H1 (cell line): ENCODE data around the gene PLA2G4A. TPM values are rescaled to one million over a fixed set of nuclear protein-coding genes. Genes with fewer than 3 reads are reported as not detected.

Source experiments
- CTCF ChIA-PET: fragments of 300-600 bp; sonication (Branson Sonifier 250); formaldehyde crosslinking; loops from one replicate; lab custom pipeline; 2021; ENCODE audit not compliant: partially characterized antibody; lab: Charles Lee
- POLR2A ChIA-PET: fragments of 300-600 bp; sonication (Branson Sonifier 250); formaldehyde crosslinking; loops from one replicate; lab custom pipeline; 2021; ENCODE audit warnings: inconsistent platforms; ENCODE audit not compliant: partially characterized antibody; lab: Charles Lee
- DNase-seq, 2 experiments: peaks; one replicate each; pipeline versions ENCODE4 v3.0.0 to v3.0.0-alpha.2; 2010 to 2022; ENCODE audit warnings: low spot score in 2 of 2, low read depth in 1 of 2, mixed read lengths in 1 of 2
- FAIRE-seq: peaks from 2 replicates; lab custom pipeline; 2011; peaks lifted over from hg19 to GRCh38; lab: Jason Lieb, UNC
- H2AFZ ChIP-seq: 2 replicates; pipeline ENCODE4 v1.8.1; 2012; ENCODE audit warnings: low read length, inconsistent platforms
- H2AK5ac ChIP-seq: 2 replicates; pipeline ENCODE4 v1.6.1; 2013; ENCODE audit warnings: low read depth, low read length
- H2BK120ac ChIP-seq: replicated peaks from 2 replicates; pipeline ENCODE3; 2013; ENCODE audit warnings: low read depth, low read length, inconsistent platforms
- H2BK12ac ChIP-seq: 2 replicates; pipeline ENCODE4 v1.6.1; 2013; ENCODE audit warnings: low read depth, low read length
- H2BK15ac ChIP-seq: 2 replicates; pipeline ENCODE4 v1.6.1; 2013; ENCODE audit warnings: low read length
- H2BK20ac ChIP-seq: 2 replicates; pipeline ENCODE4 v1.6.1; 2013; ENCODE audit warnings: low read length
- H2BK5ac ChIP-seq: 2 replicates; pipeline ENCODE4 v1.6.1; 2013; ENCODE audit warnings: low read depth, low read length
- H3K14ac ChIP-seq: 2 replicates; pipeline ENCODE4 v1.6.1; 2013; ENCODE audit warnings: inconsistent platforms; ENCODE audit not compliant: insufficient read length
- H3K18ac ChIP-seq: 2 replicates; pipeline ENCODE4 v1.6.1; 2013; ENCODE audit warnings: low read length; ENCODE audit errors: extremely low read depth
- H3K23ac ChIP-seq: 2 replicates; pipeline ENCODE4 v1.6.1; 2013; ENCODE audit warnings: inconsistent platforms; ENCODE audit not compliant: insufficient read length
- H3K23me2 ChIP-seq: 2 replicates; pipeline ENCODE4 v1.6.1; 2013; ENCODE audit warnings: low read depth, low read length
- H3K27ac ChIP-seq: 2 replicates; pipeline ENCODE4 v1.6.1; 2011; ENCODE audit warnings: low read depth, low read length, inconsistent platforms
- H3K27me3 ChIP-seq, 4 experiments: replicated peaks in 1 of 4; 1 replicate in 1 of 4; 2 replicates in 3 of 4; pipeline versions ENCODE4 v1.6.1 to v1.8.1; 2011 to 2013; ENCODE audit warnings: low read length in 3 of 4, mild to moderate bottlenecking in 3 of 4, inconsistent platforms in 2 of 4, mixed read lengths in 2 of 4, moderate library complexity in 1 of 4; ENCODE audit not compliant: control insufficient read depth in 3 of 4, insufficient read depth in 3 of 4; ENCODE audit errors: extremely low read depth in 1 of 4
- H3K36me3 ChIP-seq, 4 experiments: 2 replicates each; pipeline versions ENCODE4 v1.6.1 to v1.8.1; 2011 to 2013; ENCODE audit warnings: mild to moderate bottlenecking in 4 of 4, low read length in 3 of 4, moderate library complexity in 2 of 4, control low read depth in 1 of 4, inconsistent platforms in 1 of 4; ENCODE audit not compliant: insufficient read depth in 4 of 4, control insufficient read depth in 2 of 4
- H3K4ac ChIP-seq: replicated peaks from 2 replicates; pipeline ENCODE3; 2013; ENCODE audit warnings: low read length, low read depth, mixed read lengths, inconsistent platforms; ENCODE audit not compliant: insufficient read length
- H3K4me1 ChIP-seq, 4 experiments: replicated peaks in 1 of 4; 1 replicate in 1 of 4; 2 replicates in 3 of 4; pipeline versions ENCODE4 v1.6.1 to v1.8.1; 2011 to 2013; ENCODE audit warnings: low read length in 3 of 4, inconsistent platforms in 2 of 4, mixed read lengths in 1 of 4; ENCODE audit not compliant: insufficient read depth in 4 of 4, control insufficient read depth in 3 of 4
- H3K4me2 ChIP-seq, 2 experiments: 2 replicates each; pipeline versions ENCODE4 v1.6.1 to v1.8.1; 2011 to 2013; ENCODE audit warnings: low read depth in 2 of 2, low read length in 2 of 2, control low read depth in 1 of 2, inconsistent platforms in 1 of 2, mild to moderate bottlenecking in 1 of 2; ENCODE audit not compliant: insufficient read depth in 1 of 2
- H3K4me3 ChIP-seq, 4 experiments: fragments of 200-600, 300-600 bp in 1 of 4; sonication (generic), shearing (Covaris generic), sonication (Bioruptor Twin) in 1 of 4; 2 replicates each; pipeline versions ENCODE4 v1.5.1 to v1.8.1; 2011 to 2016; ENCODE audit warnings: low read length in 4 of 4, low read depth in 3 of 4, control low read depth in 2 of 4, inconsistent platforms in 2 of 4, mild to moderate bottlenecking in 2 of 4, mixed read lengths in 1 of 4, moderate library complexity in 1 of 4; ENCODE audit not compliant: insufficient read depth in 2 of 4; ENCODE audit errors: extremely low read depth in 1 of 4
- H3K56ac ChIP-seq: replicated peaks from 2 replicates; pipeline ENCODE3; 2013; ENCODE audit warnings: low read depth, mild to moderate bottlenecking, mixed read lengths, low read length, inconsistent platforms; ENCODE audit not compliant: insufficient read length
- H3K79me1 ChIP-seq: 2 replicates; pipeline ENCODE4 v1.6.1; 2013; ENCODE audit warnings: low read depth, low read length, control low read depth
- H3K79me2 ChIP-seq, 2 experiments: 2 replicates each; pipeline versions ENCODE4 v1.6.1 to v1.8.1; 2012 to 2013; ENCODE audit warnings: low read length in 2 of 2, mild to moderate bottlenecking in 2 of 2, inconsistent platforms in 1 of 2; ENCODE audit not compliant: insufficient read depth in 2 of 2, control insufficient read depth in 1 of 2
- H3K9ac ChIP-seq, 4 experiments: replicated peaks in 1 of 4; 1 replicate in 1 of 4; 2 replicates in 3 of 4; pipeline versions ENCODE4 v1.6.1 to v1.8.1; 2011 to 2013; ENCODE audit warnings: low read depth in 3 of 4, low read length in 3 of 4, control low read depth in 2 of 4, mild to moderate bottlenecking in 2 of 4, moderate library complexity in 2 of 4, inconsistent platforms in 1 of 4; ENCODE audit errors: extremely low read depth in 1 of 4
- H3K9me3 ChIP-seq, 2 experiments: 2 replicates each; pipeline versions ENCODE4 v1.6.1 to v1.8.1; 2012 to 2013; ENCODE audit warnings: mild to moderate bottlenecking in 2 of 2, moderate library complexity in 2 of 2, control low read depth in 1 of 2, inconsistent platforms in 1 of 2, low read depth in 1 of 2, low read length in 1 of 2, mixed read lengths in 1 of 2; ENCODE audit not compliant: insufficient read depth in 2 of 2
- H4K20me1 ChIP-seq, 2 experiments: replicated peaks in 1 of 2; 2 replicates each; pipeline versions ENCODE3 to v1.8.1; 2011 to 2013; ENCODE audit warnings: inconsistent platforms in 2 of 2, low read length in 2 of 2, mild to moderate bottlenecking in 1 of 2; ENCODE audit not compliant: insufficient read depth in 2 of 2, control insufficient read depth in 1 of 2
- H4K5ac ChIP-seq: 2 replicates; pipeline ENCODE4 v1.6.1; 2013; ENCODE audit warnings: low read length, low read depth, mixed read lengths, inconsistent platforms; ENCODE audit not compliant: insufficient read length
- H4K8ac ChIP-seq: 2 replicates; pipeline ENCODE4 v1.8.0; 2013; ENCODE audit warnings: mild to moderate bottlenecking, moderate library complexity, low read length, inconsistent platforms; ENCODE audit not compliant: insufficient read depth; ENCODE audit errors: extremely low read depth
- H4K91ac ChIP-seq: replicated peaks from 2 replicates; pipeline ENCODE3; 2013; ENCODE audit warnings: low read length, mixed read lengths, inconsistent platforms; ENCODE audit not compliant: insufficient read length
- ATF3 ChIP-seq: IDR thresholded peaks from 2 replicates; pipeline ENCODE4 v1.6.1; 2011; ENCODE audit warnings: low read depth, mild to moderate bottlenecking, low read length; ENCODE audit not compliant: insufficient read depth
- BRCA1 ChIP-seq: IDR thresholded peaks from 2 replicates; pipeline ENCODE4 v1.6.1; 2012; ENCODE audit warnings: low read depth, low read length, improper control_type of control experiment
- CREB1 ChIP-seq: IDR thresholded peaks from 2 replicates; pipeline ENCODE4 v1.6.1; 2012; ENCODE audit warnings: inconsistent platforms
- FOSL1 ChIP-seq: IDR thresholded peaks from 2 replicates; pipeline ENCODE4 v1.6.1; 2011; ENCODE audit warnings: mild to moderate bottlenecking, low read depth, low read length, moderate library complexity; ENCODE audit not compliant: insufficient read depth
- HDAC2 ChIP-seq, 2 experiments: fragments of 300-600 bp in 1 of 2; sonication (generic) in 1 of 2; IDR thresholded peaks; 2 replicates each; pipeline ENCODE4 v1.6.1; 2011 to 2012; ENCODE audit warnings: low read depth in 2 of 2, low read length in 2 of 2, mild to moderate bottlenecking in 2 of 2, moderate library complexity in 2 of 2, borderline replicate concordance in 1 of 2, inconsistent platforms in 1 of 2
- POLR2A ChIP-seq, 2 experiments: IDR thresholded peaks; 1 replicate in 1 of 2; 2 replicates in 1 of 2; pipeline ENCODE4 v1.6.1; 2011; ENCODE audit warnings: low read depth in 2 of 2, low read length in 2 of 2, mild to moderate bottlenecking in 2 of 2; ENCODE audit errors: control extremely low read depth in 1 of 2
- RBBP5 ChIP-seq: IDR thresholded peaks from 2 replicates; pipeline ENCODE4 v1.7.1; 2012; ENCODE audit warnings: low read depth, mild to moderate bottlenecking, inconsistent platforms, low read length, moderate library complexity, borderline replicate concordance
- RNF2 ChIP-seq: fragments of 200-900, 300-1000 bp; sonication (generic); IDR thresholded peaks from 2 replicates; pipeline ENCODE4 v1.7.1; 2016; ENCODE audit warnings: borderline replicate concordance, low read depth, mild to moderate bottlenecking, antibody characterized with exemption, low read length; ENCODE audit not compliant: poor library complexity, severe bottlenecking; ENCODE audit errors: missing control alignments
- SP4 ChIP-seq: IDR thresholded peaks from 2 replicates; pipeline ENCODE4 v1.6.1; 2012; ENCODE audit warnings: low read length, inconsistent platforms
- SRF ChIP-seq: IDR thresholded peaks from 2 replicates; pipeline ENCODE4 v1.6.1; 2011; ENCODE audit warnings: mild to moderate bottlenecking, low read depth, low read length, moderate library complexity
- USF2 ChIP-seq: IDR thresholded peaks from 2 replicates; pipeline ENCODE4 v1.6.1; 2011; ENCODE audit warnings: low read length, improper control_type of control experiment
- ZNF274 ChIP-seq: IDR thresholded peaks from 2 replicates; pipeline ENCODE4 v1.7.0; 2012; ENCODE audit warnings: low read length, borderline replicate concordance; ENCODE audit errors: extremely low read depth
- WGBS, 2 experiments: shearing (Covaris generic) in 1 of 2; methylation state at CpG; one replicate each; pipeline versions ENCODE4 v1.1.6 to v1.1.7; 2013 to 2015; ENCODE audit warnings: low lambda C conversion rate in 2 of 2, mixed read lengths in 2 of 2, inconsistent platforms in 1 of 2, low coverage in 1 of 2, missing lambda C conversion rate in 1 of 2; ENCODE audit not compliant: insufficient replicate concordance in 2 of 2, insufficient coverage in 1 of 2, insufficient read length in 1 of 2; ENCODE audit errors: extremely low coverage in 1 of 2, missing lambda C conversion rate in 1 of 2; 5-methylcytosine and 5-hydroxymethylcytosine counted together
- polyA plus RNA-seq, 7 experiments: library from polyadenylated mRNA; depleted of rRNA in 3 of 7; stranded (reverse) in 5 of 7; unstranded in 2 of 7; fragments of >200 nt in 5 of 7; fragments of 200-250 nt in 2 of 7; gene quantifications; 1 replicate in 5 of 7; 2 replicates in 1 of 7; 4 replicates in 1 of 7; pipeline versions ENCODE4 v1.2.1 to v1.2.3, GENCODE V29; 2011 to 2013; ENCODE audit warnings: missing spikeins in 2 of 7, mixed read lengths in 2 of 7
- total RNA-seq: library from RNA; stranded (reverse); fragmentation: NEBNext Ultra II Directional; extraction: Animal tissue kit (Norgen Biotek cat#: 25700); gene quantifications from 2 replicates; pipeline ENCODE4 v1.2.1, GENCODE V29; 2021

Gene PLA2G4A
- total and polyA plus RNA-seq, 2 of the 8 experiments (the other 6 are each of a cell fraction or from before 2014, with no cell fraction given): 0.63 to 1.4 TPM

GRCh38 chr1:186937016-186937670 is 108.4 kb downstream of the PLA2G4A start:
- Histone ChIP-seq H3K27me3 (no peaks in the 10 kb centered on the region), H3K18ac (no peak overlapping the region), H3K9me3 (no peaks in the 10 kb centered on the region), H3K9ac (no peak overlapping the region), H3K4me1 (no peaks in the 10 kb centered on the region), H3K56ac (no peak overlapping the region), H3K27ac (no peak overlapping the region), H3K36me3 (no peaks in the 10 kb centered on the region), H3K23ac (no peak overlapping the region), H3K79me1 (no peaks in the 10 kb centered on the region), H2AFZ (no peak overlapping the region), H2BK20ac (no peak overlapping the region), H4K5ac (no peak overlapping the region), H3K4me2 (no peak overlapping the region), H3K23me2 (no peaks in the 10 kb centered on the region), H3K4me3 (no peak overlapping the region), H4K20me1 (no peaks in the 10 kb centered on the region), H2BK12ac (no peak overlapping the region), H4K91ac (no peak overlapping the region), H2BK5ac (no peak overlapping the region), H4K8ac (no peak overlapping the region), H3K79me2 (no peaks in the 10 kb centered on the region), H2BK120ac (no peak overlapping the region), H2AK5ac (no peak overlapping the region), H3K14ac (no peak overlapping the region), H3K4ac (no peak overlapping the region), H2BK15ac (no peak overlapping the region)
- CTCF ChIA-PET: no interaction called here
- POLR2A ChIA-PET: no interaction called here
- FAIRE-seq: no peak
- 77% methylated on average over 3 of the region's 3 CpGs; no CpG with 5 or more reads in 1 of the 2 experiments for WGBS, 2 experiments
- no peak for DNase-seq
- TF ChIP-seq BRCA1: no peak
- no peak for TF ChIP-seq POLR2A (IDR thresholded peaks at IDR 0.05; ENCODE audit: control extremely low read depth in 1 of 2, low read depth in 2 of 2, low read length in 2 of 2)
- TF ChIP-seq HDAC2 (IDR thresholded peaks at IDR 0.05; ENCODE audit: borderline replicate concordance in 1 of 2, low read depth in 2 of 2, low read length in 2 of 2): no peak
- TF ChIP-seq ZNF274: no peak
- no peak for TF ChIP-seq RBBP5
- TF ChIP-seq USF2: no peak
- TF ChIP-seq SP4: no peak
- TF ChIP-seq FOSL1: no peak
- no peak for TF ChIP-seq RNF2
- no peak for TF ChIP-seq CREB1
- no peak for TF ChIP-seq ATF3
- TF ChIP-seq SRF: no peak
